GM23338 (cell line): ENCODE measurements around the gene C11orf24. TPM values are rescaled to one million over a fixed set of nuclear protein-coding genes. Genes with fewer than 3 reads are reported as not detected.

Source experiments
- ATAC-seq: fragments of 200-7000 bp; cut with Tn5 transposase; 3 replicates; pipeline ENCODE4 v1.9.1; 2020
- DNase-seq: peaks from one replicate; pipeline ENCODE4 v3.0.0-alpha.2; 2015; ENCODE audit warnings: low spot score
- H2AFZ ChIP-seq: fragments of 200-600 bp; sonication (generic); 2 replicates; pipeline ENCODE4 v1.8.0; 2016; ENCODE audit warnings: antibody characterized with exemption, mild to moderate bottlenecking, moderate library complexity
- H3F3A ChIP-seq: fragments of 200-600 bp; sonication (generic); replicated peaks from 2 replicates; pipeline ENCODE4 v1.8.0; 2017; ENCODE audit warnings: antibody characterized with exemption, mixed run types, low read depth
- H3K27ac ChIP-seq: fragments of 200-600 bp; sonication (generic); 2 replicates; pipeline ENCODE4 v1.6.1; 2016; ENCODE audit warnings: low read depth
- H3K27me3 ChIP-seq: fragments of 200-600 bp; sonication (generic); 2 replicates; pipeline ENCODE4 v1.8.0; 2016; ENCODE audit warnings: mild to moderate bottlenecking, mixed run types, moderate library complexity; ENCODE audit not compliant: insufficient read depth
- H3K36me3 ChIP-seq: fragments of 200-600 bp; sonication (generic); 2 replicates; pipeline ENCODE4 v1.8.0; 2016; ENCODE audit warnings: mild to moderate bottlenecking; ENCODE audit not compliant: insufficient read depth
- H3K4me1 ChIP-seq: fragments of 200-600 bp; sonication (generic); 2 replicates; pipeline ENCODE4 v1.8.0; 2016; ENCODE audit warnings: mild to moderate bottlenecking, moderate library complexity; ENCODE audit not compliant: insufficient read depth
- H3K4me2 ChIP-seq: fragments of 200-600 bp; sonication (generic); 2 replicates; pipeline ENCODE4 v1.7.1; 2017; ENCODE audit warnings: mixed run types
- H3K4me3 ChIP-seq: fragments of 200-600 bp; sonication (generic); 2 replicates; pipeline ENCODE4 v1.6.1; 2016; ENCODE audit warnings: mixed run types
- H3K79me2 ChIP-seq: fragments of 200-600 bp; sonication (generic); replicated peaks from 2 replicates; pipeline ENCODE4 v1.8.0; 2017; ENCODE audit warnings: mild to moderate bottlenecking; ENCODE audit not compliant: insufficient read depth
- H3K9me2 ChIP-seq: fragments of 200-600 bp; sonication (generic); 2 replicates; pipeline ENCODE4 v1.8.0; 2017; ENCODE audit not compliant: insufficient read depth
- H4K20me1 ChIP-seq: fragments of 200-600 bp; sonication (generic); replicated peaks from 2 replicates; pipeline ENCODE4 v1.8.0; 2017; ENCODE audit warnings: mild to moderate bottlenecking; ENCODE audit not compliant: insufficient read depth
- H3K27ac Mint-ChIP-seq: 2 replicates; pipeline ENCODE4 v1.8.0; 2020; ENCODE audit warnings: inconsistent platforms, mild to moderate bottlenecking, moderate library complexity, mixed read lengths
- H3K27me3 Mint-ChIP-seq: 3 replicates; pipeline ENCODE4 v1.8.0; 2022; ENCODE audit warnings: low read depth, mild to moderate bottlenecking, moderate library complexity, mixed read lengths, inconsistent platforms; ENCODE audit not compliant: insufficient read depth, poor library complexity
- H3K36me3 Mint-ChIP-seq: 3 replicates; pipeline ENCODE4 v1.8.0; 2021; ENCODE audit warnings: low read depth, mild to moderate bottlenecking, inconsistent platforms, moderate library complexity, mixed read lengths
- H3K4me1 Mint-ChIP-seq: 3 replicates; pipeline ENCODE4 v1.8.0; 2020; ENCODE audit warnings: mild to moderate bottlenecking, inconsistent platforms, mixed read lengths
- H3K4me3 Mint-ChIP-seq: 3 replicates; pipeline ENCODE4 v1.8.0; 2021; ENCODE audit warnings: moderate library complexity, mild to moderate bottlenecking, inconsistent platforms, mixed read lengths
- H3K9me3 Mint-ChIP-seq: 3 replicates; pipeline ENCODE4 v1.8.0; 2020; ENCODE audit warnings: moderate library complexity, mild to moderate bottlenecking, inconsistent platforms, mixed read lengths
- ETS1 ChIP-seq: IDR thresholded peaks from 2 replicates; pipeline ENCODE4 v1.6.1; 2016; ENCODE audit warnings: antibody characterized with exemption
- EZH2 ChIP-seq: fragments of 200-600 bp; sonication (generic); IDR thresholded peaks from one replicate; pipeline ENCODE4 v1.8.0; 2017; ENCODE audit warnings: antibody characterized with exemption, mild to moderate bottlenecking, low read depth; ENCODE audit not compliant: unreplicated experiment
- EZH2phosphoT487 ChIP-seq: fragments of 200-600 bp; sonication (generic); IDR thresholded peaks from one replicate; pipeline ENCODE4 v1.8.1; 2018; ENCODE audit warnings: antibody characterized with exemption; ENCODE audit not compliant: unreplicated experiment
- JUNB ChIP-seq: IDR thresholded peaks from one replicate; pipeline ENCODE4 v1.6.1; 2016; ENCODE audit warnings: antibody characterized with exemption; ENCODE audit not compliant: unreplicated experiment
- NANOG ChIP-seq: IDR thresholded peaks from 2 replicates; pipeline ENCODE4 v1.6.1; 2016; ENCODE audit warnings: antibody characterized with exemption, borderline replicate concordance
- POLR2AphosphoS5 ChIP-seq: IDR thresholded peaks from 2 replicates; pipeline ENCODE4 v1.6.1; 2016; ENCODE audit warnings: antibody characterized with exemption, low read depth
- ZNF114 ChIP-seq: fragments of 250-450 bp; sonication (Bioruptor Pico); IDR thresholded peaks from 2 replicates; pipeline ENCODE4 v1.5.0; 2020; ENCODE audit warnings: mild to moderate bottlenecking, moderate library complexity
- ZNF331 ChIP-seq: fragments of 250-450 bp; sonication (Bioruptor Pico); IDR thresholded peaks from 2 replicates; pipeline ENCODE4 v1.5.0; 2020; ENCODE audit warnings: low read depth, mild to moderate bottlenecking, moderate library complexity
- ZNF462 ChIP-seq: fragments of 250-450 bp; sonication (Bioruptor Pico); IDR thresholded peaks from 2 replicates; pipeline ENCODE4 v1.5.0; 2020; ENCODE audit warnings: mild to moderate bottlenecking, moderate library complexity
- polyA plus RNA-seq: library from polyadenylated mRNA; unstranded; fragments of >200 nt; fragmentation: Nextera tagmentation; extraction: Ambion mirVana; gene quantifications from 2 replicates; pipeline ENCODE4 v1.2.1, GENCODE V29; 2016
- total RNA-seq: library from RNA; depleted of rRNA; stranded (reverse); fragments of >200 nt; shearing (Covaris generic); gene quantifications from 2 replicates; pipeline ENCODE4 v1.2.3, GENCODE V29; 2014

The C11orf24 gene
- total and polyA plus RNA-seq, 2 experiments from 2014 or later: 49.8 to 57.5 TPM

GRCh38 chr11:68254421-68254820 lies 17.4 kb downstream of the C11orf24 start (continued):
- TF ChIP-seq ZNF462 (CRISPR knock-in tag): no peak

- Histone ChIP-seq H4K20me1 (no peaks in the 10 kb centered on the region), H3K27me3 (no peaks in the 10 kb centered on the region), H2AFZ (no peak overlapping the region), H3K4me3 (no peak overlapping the region), H3F3A (no peaks in the 10 kb centered on the region), H3K79me2 (no peaks in the 10 kb centered on the region), H3K9me2 (no peaks in the 10 kb centered on the region), H3K27ac (no peak overlapping the region), H3K4me1 (peaks cover 6% of the 10 kb centered on the region; the same call in 1 of the 2 replicates), H3K4me2 (no peak overlapping the region), H3K36me3 (no peaks in the 10 kb centered on the region)
- ATAC-seq (no peak), DNase-seq (no peak)
- H3K4me3 Mint-ChIP-seq: no peak overlapping the region
- H3K9me3 Mint-ChIP-seq: peaks cover 11% of the 10 kb centered on the region; the same call in 2 of the 3 replicates
- no peaks in the 10 kb centered on the region for H3K36me3 Mint-ChIP-seq
- H3K27ac Mint-ChIP-seq: no peak overlapping the region
- H3K4me1 Mint-ChIP-seq: peaks cover 11% of the 10 kb centered on the region
- H3K27me3 Mint-ChIP-seq: peaks cover 8% of the 10 kb centered on the region
- TF ChIP-seq ETS1: no peak
- no peak for TF ChIP-seq EZH2phosphoT487
- TF ChIP-seq POLR2AphosphoS5: no peak
- no peak for TF ChIP-seq ZNF462 (CRISPR knock-in tag)
- no peak for TF ChIP-seq EZH2
- TF ChIP-seq JUNB: no peak
- TF ChIP-seq ZNF114 (CRISPR knock-in tag): no peak
- no peak for TF ChIP-seq ZNF331 (CRISPR knock-in tag)
- TF ChIP-seq NANOG: no peak
Measured at GRCh38 chr11:68251765-68252164, 20.0 kb downstream of the C11orf24 start.
